ENCODE data around the gene RIPK1.

RIPK1 gene

DNA sequence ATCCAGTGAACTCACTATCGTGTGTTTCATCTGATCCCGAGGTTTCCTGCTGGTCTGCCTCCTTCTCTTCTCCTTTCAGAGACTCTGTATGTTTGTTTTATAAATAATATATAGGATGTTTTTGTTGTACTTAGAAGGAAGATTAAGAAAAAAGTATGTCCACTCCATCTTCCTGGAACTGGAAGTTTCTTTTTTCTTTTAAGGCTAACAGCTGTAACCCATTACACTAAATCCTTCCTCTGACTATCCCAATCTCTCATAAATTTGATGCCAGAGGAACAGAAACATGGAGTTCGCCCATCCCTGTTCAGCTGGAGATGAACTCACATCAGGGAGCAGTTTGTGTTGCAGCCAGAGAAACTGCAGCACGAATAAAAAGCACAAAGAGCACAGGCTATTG lies 20.7 kb downstream of the RIPK1 start:
- TF ChIP-seq, protein P1, sequence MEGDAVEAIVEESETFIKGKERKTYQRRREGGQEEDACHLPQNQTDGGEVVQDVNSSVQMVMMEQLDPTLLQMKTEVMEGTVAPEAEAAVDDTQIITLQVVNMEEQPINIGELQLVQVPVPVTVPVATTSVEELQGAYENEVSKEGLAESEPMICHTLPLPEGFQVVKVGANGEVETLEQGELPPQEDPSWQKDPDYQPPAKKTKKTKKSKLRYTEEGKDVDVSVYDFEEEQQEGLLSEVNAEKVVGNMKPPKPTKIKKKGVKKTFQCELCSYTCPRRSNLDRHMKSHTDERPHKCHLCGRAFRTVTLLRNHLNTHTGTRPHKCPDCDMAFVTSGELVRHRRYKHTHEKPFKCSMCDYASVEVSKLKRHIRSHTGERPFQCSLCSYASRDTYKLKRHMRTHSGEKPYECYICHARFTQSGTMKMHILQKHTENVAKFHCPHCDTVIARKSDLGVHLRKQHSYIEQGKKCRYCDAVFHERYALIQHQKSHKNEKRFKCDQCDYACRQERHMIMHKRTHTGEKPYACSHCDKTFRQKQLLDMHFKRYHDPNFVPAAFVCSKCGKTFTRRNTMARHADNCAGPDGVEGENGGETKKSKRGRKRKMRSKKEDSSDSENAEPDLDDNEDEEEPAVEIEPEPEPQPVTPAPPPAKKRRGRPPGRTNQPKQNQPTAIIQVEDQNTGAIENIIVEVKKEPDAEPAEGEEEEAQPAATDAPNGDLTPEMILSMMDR (IDR thresholded peaks at IDR 0.05), result no peak

DNA sequence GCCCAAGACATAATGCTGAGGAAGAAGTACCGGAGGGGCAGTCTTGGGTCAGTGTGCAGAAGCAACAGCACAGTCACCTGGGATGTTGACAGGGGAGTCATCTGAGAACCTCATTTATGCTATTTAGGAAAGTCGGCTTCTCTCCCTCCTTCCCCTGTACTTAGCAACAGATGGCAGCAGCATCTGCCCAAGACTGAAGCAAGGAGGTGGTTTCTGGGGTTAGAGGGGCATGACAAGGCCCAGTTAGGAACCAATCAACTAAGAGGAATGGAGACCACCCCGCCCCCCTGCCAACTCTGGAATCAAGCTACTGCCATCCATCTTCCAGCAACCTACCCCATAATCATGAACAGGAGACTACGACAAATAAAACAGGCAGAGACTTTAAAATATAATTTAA lies 21.7 kb downstream of the RIPK1 start:
- TF ChIP-seq, protein P1 (IDR thresholded peaks at IDR 0.05), result no peak

DNA sequence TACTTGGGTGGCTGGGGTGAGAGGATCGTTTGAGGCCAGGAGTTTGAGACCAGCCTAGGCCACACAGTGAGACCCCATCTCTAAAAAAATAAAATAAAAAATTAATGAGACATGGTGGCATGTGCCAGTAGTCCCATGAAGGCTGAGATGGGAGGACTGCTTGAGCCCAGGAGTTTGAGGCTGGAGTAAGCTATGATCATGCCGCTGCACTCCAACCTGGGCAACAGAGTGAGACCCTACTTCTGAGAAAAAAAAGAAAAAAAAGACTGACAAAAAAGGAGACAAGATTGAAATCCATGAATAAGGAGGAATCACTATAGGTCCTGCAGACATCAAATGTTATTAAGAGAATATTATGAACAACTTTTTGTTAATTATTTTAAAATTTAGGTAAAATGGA lies 26.5 kb downstream of the RIPK1 start:
- TF ChIP-seq, protein P1 (IDR thresholded peaks at IDR 0.05), result no peak

DNA sequence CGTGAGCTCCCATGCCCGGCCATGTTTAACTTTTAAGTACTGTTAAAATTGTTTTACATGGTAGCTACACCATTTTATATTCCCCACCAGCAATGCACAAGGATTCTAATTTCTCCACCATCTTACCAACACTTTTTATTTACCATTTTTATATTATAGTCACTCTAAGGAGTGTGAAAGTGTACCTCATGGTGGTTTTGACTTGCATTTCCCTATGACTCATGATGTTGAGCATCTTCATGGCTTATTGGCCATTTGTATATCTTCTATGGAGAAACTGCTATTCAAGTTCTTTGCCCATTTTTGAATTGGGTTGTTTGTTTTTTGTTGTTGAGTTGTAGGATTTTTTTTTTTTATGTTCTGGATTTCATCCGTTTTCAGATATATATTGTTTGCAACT lies 34.6 kb downstream of the RIPK1 start:
- TF ChIP-seq, protein P1 (IDR thresholded peaks at IDR 0.05), result no peak

DNA sequence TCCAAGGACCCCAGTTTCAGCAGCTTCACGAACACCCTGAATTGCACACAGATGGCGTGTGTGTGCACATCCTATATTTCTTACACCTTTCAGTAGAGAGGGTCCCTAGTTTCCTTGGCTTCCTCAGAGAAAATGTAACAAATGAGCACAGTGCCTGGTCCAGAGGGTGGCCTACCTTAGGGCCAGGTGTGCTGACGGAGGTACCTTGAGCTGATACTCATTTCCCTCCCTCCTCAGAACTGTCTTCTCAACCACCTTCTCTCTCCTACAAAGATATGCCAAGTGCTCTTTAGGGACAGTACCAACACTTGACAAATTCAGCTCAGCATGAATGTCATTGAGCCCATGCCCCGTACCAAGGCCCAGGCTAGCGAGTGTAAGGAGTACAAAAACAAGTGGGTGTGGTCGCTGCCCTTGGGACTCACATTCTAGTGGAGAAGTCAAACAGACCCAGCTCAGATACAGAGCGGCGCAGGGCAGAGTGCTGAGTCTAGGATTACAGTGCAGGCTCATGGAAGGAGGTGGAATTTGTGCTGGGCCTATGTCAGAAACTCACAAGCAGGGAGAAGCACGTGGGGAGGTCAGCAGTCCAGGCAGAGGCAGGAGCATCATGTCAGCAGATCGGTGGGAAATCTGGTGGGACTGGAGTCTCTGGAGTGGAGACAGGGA lies 40.6 kb downstream of the RIPK1 start:
- TF ChIP-seq, protein P1 (IDR thresholded peaks at IDR 0.05), result no peak

DNA sequence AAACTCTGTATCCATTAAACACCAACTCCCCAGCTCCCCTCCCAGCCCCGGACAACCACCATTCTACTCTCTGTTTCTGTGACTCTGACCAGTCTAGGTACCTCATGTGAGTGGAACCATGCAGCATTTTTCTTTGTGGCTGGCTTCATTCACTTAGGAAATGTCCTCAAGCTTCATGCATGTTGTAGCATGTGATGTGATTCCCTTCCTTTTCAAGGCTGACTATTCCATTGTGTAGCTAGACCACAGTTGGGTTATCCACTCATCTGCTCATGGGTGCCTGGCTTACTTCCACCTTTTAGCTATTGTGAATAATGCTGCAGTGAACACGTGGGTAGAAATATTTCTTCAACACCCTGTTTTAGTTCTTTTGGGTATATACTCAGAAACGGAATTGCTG lies 41.5 kb downstream of the RIPK1 start:
- TF ChIP-seq, protein P1 (IDR thresholded peaks at IDR 0.05), result no peak

DNA sequence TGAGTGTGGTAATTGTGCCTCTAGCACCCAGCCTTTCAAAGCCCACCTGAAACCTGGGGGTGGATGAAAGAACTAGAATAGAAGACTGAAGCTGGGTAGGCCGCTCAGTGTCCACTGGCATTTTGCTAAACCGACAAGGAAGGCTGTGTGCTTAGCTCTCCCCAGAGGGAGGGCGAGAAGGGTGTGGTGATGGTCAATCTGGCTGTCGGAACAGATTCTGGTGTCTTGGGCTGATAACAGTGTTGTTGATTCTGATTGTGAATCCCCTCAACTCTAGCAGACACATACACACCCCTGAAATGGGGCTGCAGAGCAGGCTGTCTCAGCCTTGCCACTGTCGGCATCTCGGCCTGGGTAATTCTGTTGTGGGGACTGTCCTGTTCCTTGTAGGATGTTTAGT lies 46.1 kb downstream of the RIPK1 start:
- TF ChIP-seq, protein P1 (IDR thresholded peaks at IDR 0.05), result no peak

DNA sequence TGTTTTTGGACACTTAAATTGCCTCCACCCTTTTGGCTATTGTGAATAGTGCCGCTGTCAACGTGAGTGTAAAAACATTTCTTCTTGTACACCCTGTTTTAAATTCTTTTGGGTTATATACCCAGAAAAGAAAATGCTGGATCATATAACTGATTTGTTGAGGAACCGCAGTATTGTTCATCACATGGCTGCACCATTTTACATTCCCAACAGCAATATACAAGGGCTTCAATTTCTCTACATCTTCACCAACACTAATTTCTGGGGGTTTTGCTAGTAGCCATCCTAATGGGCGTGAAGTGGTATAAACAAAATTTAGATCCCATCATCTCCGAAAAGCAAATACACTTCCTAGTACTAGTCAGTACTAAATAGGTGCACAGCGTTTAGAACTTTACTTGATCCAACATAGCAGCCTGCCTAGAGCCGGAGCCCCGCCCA lies 49.6 kb downstream of the RIPK1 start:
- TF ChIP-seq, protein P1 (IDR thresholded peaks at IDR 0.05), result no peak
